ENCODE data around the gene ZNF664. TPM values are rescaled to one million over a fixed set of nuclear protein-coding genes. Genes with fewer than 3 reads are reported as not detected.

The ZNF664 gene
- total RNA-seq = 118 TPM

DNA sequence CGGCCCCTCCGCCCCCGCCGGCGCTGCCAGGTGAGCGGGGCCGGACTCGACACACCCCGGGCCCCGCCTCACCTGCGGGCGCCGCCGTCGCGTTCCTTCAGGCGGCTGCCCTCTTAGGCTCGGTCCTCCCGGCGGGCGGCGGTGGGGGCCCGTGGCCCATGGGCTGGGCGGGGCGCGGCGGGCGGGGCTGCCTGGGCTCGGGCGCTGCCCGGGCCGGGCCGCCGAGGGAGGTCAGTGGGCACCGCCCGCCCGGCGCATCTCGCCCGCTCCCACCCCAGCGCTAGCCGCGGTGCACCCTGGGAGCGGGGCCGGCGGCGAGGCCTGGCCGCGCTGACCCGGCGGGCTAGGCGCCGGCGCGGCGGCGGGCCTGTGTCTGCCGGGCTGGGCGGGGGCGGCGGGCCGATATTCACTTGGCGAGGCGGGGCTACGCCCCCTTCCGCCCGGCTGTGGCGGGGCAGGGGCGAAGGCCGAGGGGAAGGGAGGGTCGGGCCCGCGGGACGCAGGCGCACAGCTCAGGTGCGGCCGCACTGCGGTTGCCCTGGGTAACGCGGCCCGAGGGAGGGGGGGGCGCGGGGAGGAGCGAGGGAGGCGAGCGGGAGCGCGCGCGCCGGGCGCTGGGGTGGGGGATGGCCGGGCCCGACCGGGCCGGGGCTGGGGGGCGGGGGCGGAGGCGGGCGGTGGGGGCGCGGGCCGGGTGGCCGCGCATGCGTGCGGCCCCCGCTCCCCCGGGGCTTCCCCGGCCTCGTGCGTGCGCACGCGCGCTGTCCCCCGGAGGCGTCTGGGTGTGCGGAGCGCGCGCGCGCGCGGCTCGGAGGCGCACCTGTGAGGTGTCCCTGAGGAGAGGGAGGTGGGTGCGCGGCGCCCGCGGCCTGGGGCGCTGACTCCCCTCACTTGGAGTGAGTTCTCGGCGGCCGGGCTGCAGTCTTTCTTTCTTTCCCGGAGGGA lies at the start of gene ZNF664, which contains the start of gene CCDC92:
ZNF664 (plus strand) TSS at position 759 of the 945 bp plus-strand sequence. CDS start 38,930 bp downstream, outside the sequence.
CCDC92 (minus strand) TSS at position 375 of the 945 bp plus-strand sequence. CDS start 28,526 bp downstream, outside the sequence.

Small RNA genes within 50 kb of the gene (small RNA-seq; reads per million reads assigned to genes)
- gene AC068790.4 (ENCODE audit: low replicate concordance) (not detected), gene AC068790.6 (ENCODE audit: low replicate concordance) (not detected)

Other genes starting within 250 kb of the ZNF664 start
- gene DNAH10, start 210.9 kb upstream of the ZNF664 start, total RNA-seq = 45.1 TPM
- gene CCDC92, start 384 bp upstream of the ZNF664 start, total RNA-seq = 52.6 TPM

All from parietal lobe (tissue), 2 donors.